GM23338 (cell line): ENCODE data around the gene FEV. TPM values are rescaled to one million over a fixed set of nuclear protein-coding genes. Genes with fewer than 3 reads are reported as not detected.

Experiments
- ATAC-seq: fragments of 200-7000 bp; cut with Tn5 transposase; 3 replicates; pipeline ENCODE4 v1.9.1; 2020
- DNase-seq: peaks from one replicate; pipeline ENCODE4 v3.0.0-alpha.2; 2015; ENCODE audit warnings: low spot score
- H2AFZ ChIP-seq: fragments of 200-600 bp; sonication (generic); 2 replicates; pipeline ENCODE4 v1.8.0; 2016; ENCODE audit warnings: antibody characterized with exemption, mild to moderate bottlenecking, moderate library complexity
- H3F3A ChIP-seq: fragments of 200-600 bp; sonication (generic); replicated peaks from 2 replicates; pipeline ENCODE4 v1.8.0; 2017; ENCODE audit warnings: antibody characterized with exemption, mixed run types, low read depth
- H3K27ac ChIP-seq: fragments of 200-600 bp; sonication (generic); 2 replicates; pipeline ENCODE4 v1.6.1; 2016; ENCODE audit warnings: low read depth
- H3K27me3 ChIP-seq: fragments of 200-600 bp; sonication (generic); 2 replicates; pipeline ENCODE4 v1.8.0; 2016; ENCODE audit warnings: mild to moderate bottlenecking, mixed run types, moderate library complexity; ENCODE audit not compliant: insufficient read depth
- H3K36me3 ChIP-seq: fragments of 200-600 bp; sonication (generic); 2 replicates; pipeline ENCODE4 v1.8.0; 2016; ENCODE audit warnings: mild to moderate bottlenecking; ENCODE audit not compliant: insufficient read depth
- H3K4me1 ChIP-seq: fragments of 200-600 bp; sonication (generic); 2 replicates; pipeline ENCODE4 v1.8.0; 2016; ENCODE audit warnings: mild to moderate bottlenecking, moderate library complexity; ENCODE audit not compliant: insufficient read depth
- H3K4me2 ChIP-seq: fragments of 200-600 bp; sonication (generic); 2 replicates; pipeline ENCODE4 v1.7.1; 2017; ENCODE audit warnings: mixed run types
- H3K4me3 ChIP-seq: fragments of 200-600 bp; sonication (generic); 2 replicates; pipeline ENCODE4 v1.6.1; 2016; ENCODE audit warnings: mixed run types
- H3K79me2 ChIP-seq: fragments of 200-600 bp; sonication (generic); replicated peaks from 2 replicates; pipeline ENCODE4 v1.8.0; 2017; ENCODE audit warnings: mild to moderate bottlenecking; ENCODE audit not compliant: insufficient read depth
- H3K9me2 ChIP-seq: fragments of 200-600 bp; sonication (generic); 2 replicates; pipeline ENCODE4 v1.8.0; 2017; ENCODE audit not compliant: insufficient read depth
- H4K20me1 ChIP-seq: fragments of 200-600 bp; sonication (generic); replicated peaks from 2 replicates; pipeline ENCODE4 v1.8.0; 2017; ENCODE audit warnings: mild to moderate bottlenecking; ENCODE audit not compliant: insufficient read depth
- H3K27ac Mint-ChIP-seq: 2 replicates; pipeline ENCODE4 v1.8.0; 2020; ENCODE audit warnings: inconsistent platforms, mild to moderate bottlenecking, moderate library complexity, mixed read lengths
- H3K27me3 Mint-ChIP-seq: 3 replicates; pipeline ENCODE4 v1.8.0; 2022; ENCODE audit warnings: low read depth, mild to moderate bottlenecking, moderate library complexity, mixed read lengths, inconsistent platforms; ENCODE audit not compliant: insufficient read depth, poor library complexity
- H3K36me3 Mint-ChIP-seq: 3 replicates; pipeline ENCODE4 v1.8.0; 2021; ENCODE audit warnings: low read depth, mild to moderate bottlenecking, inconsistent platforms, moderate library complexity, mixed read lengths
- H3K4me1 Mint-ChIP-seq: 3 replicates; pipeline ENCODE4 v1.8.0; 2020; ENCODE audit warnings: mild to moderate bottlenecking, inconsistent platforms, mixed read lengths
- H3K4me3 Mint-ChIP-seq: 3 replicates; pipeline ENCODE4 v1.8.0; 2021; ENCODE audit warnings: moderate library complexity, mild to moderate bottlenecking, inconsistent platforms, mixed read lengths
- H3K9me3 Mint-ChIP-seq: 3 replicates; pipeline ENCODE4 v1.8.0; 2020; ENCODE audit warnings: moderate library complexity, mild to moderate bottlenecking, inconsistent platforms, mixed read lengths
- EZH2 ChIP-seq: fragments of 200-600 bp; sonication (generic); IDR thresholded peaks from one replicate; pipeline ENCODE4 v1.8.0; 2017; ENCODE audit warnings: antibody characterized with exemption, mild to moderate bottlenecking, low read depth; ENCODE audit not compliant: unreplicated experiment
- EZH2phosphoT487 ChIP-seq: fragments of 200-600 bp; sonication (generic); IDR thresholded peaks from one replicate; pipeline ENCODE4 v1.8.1; 2018; ENCODE audit warnings: antibody characterized with exemption; ENCODE audit not compliant: unreplicated experiment
- NANOG ChIP-seq: IDR thresholded peaks from 2 replicates; pipeline ENCODE4 v1.6.1; 2016; ENCODE audit warnings: antibody characterized with exemption, borderline replicate concordance
- ZNF331 ChIP-seq: fragments of 250-450 bp; sonication (Bioruptor Pico); IDR thresholded peaks from 2 replicates; pipeline ENCODE4 v1.5.0; 2020; ENCODE audit warnings: low read depth, mild to moderate bottlenecking, moderate library complexity
- polyA plus RNA-seq: library from polyadenylated mRNA; unstranded; fragments of >200 nt; fragmentation: Nextera tagmentation; extraction: Ambion mirVana; gene quantifications from 2 replicates; pipeline ENCODE4 v1.2.1, GENCODE V29; 2016
- total RNA-seq: library from RNA; depleted of rRNA; stranded (reverse); fragments of >200 nt; shearing (Covaris generic); gene quantifications from 2 replicates; pipeline ENCODE4 v1.2.3, GENCODE V29; 2014
- TF ChIP-seq, protein P1 (sequence below), 2 experiments: fragments of 200-600 bp in 1 of 2; sonication (generic) in 1 of 2; conservative IDR thresholded peaks; 2 replicates each; pipeline versions ENCODE4 v1.5.1 to v1.6.1; 2016 to 2017; ENCODE audit warnings: antibody characterized with exemption in 2 of 2, low read depth in 2 of 2, mild to moderate bottlenecking in 2 of 2, moderate library complexity in 1 of 2
- TF ChIP-seq, protein P2 (sequence below): IDR thresholded peaks from 2 replicates; pipeline ENCODE4 v1.6.1; 2016; ENCODE audit warnings: antibody characterized with exemption
- TF ChIP-seq, protein P3 (sequence below): fragments of 250-450 bp; sonication (Bioruptor Pico); IDR thresholded peaks from 2 replicates; pipeline ENCODE4 v1.5.0; 2020; ENCODE audit warnings: mild to moderate bottlenecking, moderate library complexity

The FEV gene
- total and polyA plus RNA-seq, 2 experiments from 2014 or later = not detected

DNA sequence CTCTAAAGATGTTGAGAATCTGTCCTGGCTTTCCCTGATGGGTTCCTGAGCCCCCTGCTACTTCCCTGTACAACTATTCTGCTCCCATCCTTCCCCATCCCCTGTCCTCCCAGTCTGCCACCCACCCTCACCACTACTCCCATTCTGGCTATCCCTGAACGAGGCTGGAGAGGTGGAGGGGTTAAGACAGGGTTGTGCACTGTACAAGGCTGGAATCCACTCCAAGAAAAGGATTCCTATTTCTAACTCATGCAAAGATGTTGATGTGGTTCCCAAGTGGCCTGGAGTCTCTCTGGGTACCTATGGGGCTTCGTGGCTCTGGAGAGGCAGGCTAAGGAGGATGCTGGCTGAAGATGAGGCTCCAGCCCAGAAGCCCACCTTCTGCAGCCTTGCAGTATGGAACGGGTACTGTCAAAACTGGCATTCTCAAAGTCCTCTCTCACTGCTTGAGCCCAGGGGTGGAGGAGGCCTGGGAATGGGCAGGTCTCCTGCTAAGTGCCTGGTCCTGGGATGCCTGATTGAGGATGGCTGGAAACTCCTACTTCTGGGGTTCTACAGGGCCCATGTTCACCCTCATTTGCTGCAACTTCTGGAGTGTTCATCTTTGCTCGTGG lies 1.3 kb upstream of the FEV start:
- no peaks in the 10 kb centered on the region for H3K36me3 ChIP-seq
- peak overlapping the region; percentile 51; the same call in 1 of the 2 replicates for H3K4me3 ChIP-seq
- H3K4me1 ChIP-seq = peaks cover 23% of the 10 kb centered on the region; the same call in 1 of the 2 replicates
- peak overlapping the region; percentile 81 for H3K4me2 ChIP-seq
- H3K9me3 Mint-ChIP-seq = peaks cover 3% of the 10 kb centered on the region; the same call in 2 of the 3 replicates
- H3K9me2 ChIP-seq = no peaks in the 10 kb centered on the region
- H3K4me1 Mint-ChIP-seq = peaks cover 12% of the 10 kb centered on the region
- no peak overlapping the region for H3K27ac Mint-ChIP-seq
- peaks cover 96% of the 10 kb centered on the region for H3K27me3 Mint-ChIP-seq
- H4K20me1 ChIP-seq = peaks cover 18% of the 10 kb centered on the region
- H3K36me3 Mint-ChIP-seq = no peaks in the 10 kb centered on the region; the same call in 2 of the 3 replicates
- 0 out of 2 replicates have a peak, but pooled peaks cover 4% of the 10 kb centered on the region for H3F3A ChIP-seq
- H2AFZ ChIP-seq = no peak overlapping the region
- TF ChIP-seq ZNF331 (CRISPR knock-in tag) (no peak), EZH2 (peak; percentile 63)
- DNase-seq = no peak
- H3K27ac ChIP-seq = no peak overlapping the region
- H3K4me3 Mint-ChIP-seq = peak overlapping the region; percentile 56; the same call in 1 of the 3 replicates
- no peaks in the 10 kb centered on the region for H3K79me2 ChIP-seq
- no peak for ATAC-seq
- peaks cover 100% of the 10 kb centered on the region for H3K27me3 ChIP-seq

DNA sequence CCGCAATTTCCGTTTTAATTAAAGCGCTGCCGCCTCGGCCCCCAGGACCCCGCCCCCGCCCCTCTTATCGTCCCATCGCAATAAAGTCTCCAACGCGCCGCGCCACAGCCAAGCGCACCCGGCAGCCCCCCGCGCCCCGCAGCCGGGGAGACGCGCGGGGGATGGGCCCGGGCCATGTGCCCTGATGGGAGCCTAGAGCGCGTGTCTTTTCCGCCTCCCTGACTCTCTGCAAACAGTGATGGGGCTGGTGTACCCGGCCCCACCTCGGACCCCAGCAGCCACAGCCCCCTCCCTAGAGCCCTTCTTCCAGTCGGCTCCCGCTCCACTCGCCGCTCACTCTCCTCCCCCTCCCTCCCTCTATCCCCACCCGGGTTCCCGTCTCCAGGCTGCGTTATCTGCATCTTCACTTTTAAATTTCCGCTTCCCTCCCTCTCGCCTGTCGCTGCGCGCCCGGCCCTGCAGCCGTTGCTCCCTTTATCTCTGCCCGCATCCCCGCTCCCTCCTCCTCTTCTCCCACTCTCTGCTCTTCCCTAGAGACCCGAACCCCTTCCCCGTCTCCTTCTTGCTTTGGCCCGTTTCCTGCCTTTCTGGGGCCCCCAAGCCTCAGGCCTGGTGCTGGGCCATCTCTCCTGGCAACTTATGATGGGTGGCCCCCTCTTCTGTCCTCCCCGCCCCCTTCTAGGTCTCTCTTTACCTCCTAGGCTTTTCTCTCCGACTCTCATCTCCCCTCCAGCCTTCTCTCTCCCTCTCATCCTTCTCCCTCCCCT lies 524 bp upstream of the FEV start:
- H3K9me3 Mint-ChIP-seq = peaks cover 3% of the 10 kb centered on the region; the same call in 2 of the 3 replicates
- peak; percentile 25 for ATAC-seq
- H3K36me3 ChIP-seq = no peaks in the 10 kb centered on the region
- H2AFZ ChIP-seq = peak overlapping the region; percentile 59
- no peak overlapping the region for H3K27ac Mint-ChIP-seq
- peak overlapping the region; percentile 56 for H3K4me3 Mint-ChIP-seq
- no peaks in the 10 kb centered on the region for H3K79me2 ChIP-seq
- H3K27me3 Mint-ChIP-seq = peaks cover 95% of the 10 kb centered on the region
- peak overlapping the region; percentile 81 for H3K4me2 ChIP-seq
- peaks cover 99% of the 10 kb centered on the region for H3K27me3 ChIP-seq
- H4K20me1 ChIP-seq = peaks cover 18% of the 10 kb centered on the region
- peak overlapping the region; percentile 51 for H3K4me3 ChIP-seq
- TF ChIP-seq, protein P1, sequence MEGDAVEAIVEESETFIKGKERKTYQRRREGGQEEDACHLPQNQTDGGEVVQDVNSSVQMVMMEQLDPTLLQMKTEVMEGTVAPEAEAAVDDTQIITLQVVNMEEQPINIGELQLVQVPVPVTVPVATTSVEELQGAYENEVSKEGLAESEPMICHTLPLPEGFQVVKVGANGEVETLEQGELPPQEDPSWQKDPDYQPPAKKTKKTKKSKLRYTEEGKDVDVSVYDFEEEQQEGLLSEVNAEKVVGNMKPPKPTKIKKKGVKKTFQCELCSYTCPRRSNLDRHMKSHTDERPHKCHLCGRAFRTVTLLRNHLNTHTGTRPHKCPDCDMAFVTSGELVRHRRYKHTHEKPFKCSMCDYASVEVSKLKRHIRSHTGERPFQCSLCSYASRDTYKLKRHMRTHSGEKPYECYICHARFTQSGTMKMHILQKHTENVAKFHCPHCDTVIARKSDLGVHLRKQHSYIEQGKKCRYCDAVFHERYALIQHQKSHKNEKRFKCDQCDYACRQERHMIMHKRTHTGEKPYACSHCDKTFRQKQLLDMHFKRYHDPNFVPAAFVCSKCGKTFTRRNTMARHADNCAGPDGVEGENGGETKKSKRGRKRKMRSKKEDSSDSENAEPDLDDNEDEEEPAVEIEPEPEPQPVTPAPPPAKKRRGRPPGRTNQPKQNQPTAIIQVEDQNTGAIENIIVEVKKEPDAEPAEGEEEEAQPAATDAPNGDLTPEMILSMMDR (conservative IDR thresholded peaks at IDR 0.05; ENCODE audit: low read depth in 2 of 2) = no peak
- TF ChIP-seq, protein P2, sequence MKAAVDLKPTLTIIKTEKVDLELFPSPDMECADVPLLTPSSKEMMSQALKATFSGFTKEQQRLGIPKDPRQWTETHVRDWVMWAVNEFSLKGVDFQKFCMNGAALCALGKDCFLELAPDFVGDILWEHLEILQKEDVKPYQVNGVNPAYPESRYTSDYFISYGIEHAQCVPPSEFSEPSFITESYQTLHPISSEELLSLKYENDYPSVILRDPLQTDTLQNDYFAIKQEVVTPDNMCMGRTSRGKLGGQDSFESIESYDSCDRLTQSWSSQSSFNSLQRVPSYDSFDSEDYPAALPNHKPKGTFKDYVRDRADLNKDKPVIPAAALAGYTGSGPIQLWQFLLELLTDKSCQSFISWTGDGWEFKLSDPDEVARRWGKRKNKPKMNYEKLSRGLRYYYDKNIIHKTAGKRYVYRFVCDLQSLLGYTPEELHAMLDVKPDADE = peak; percentile 31; the same call in 1 of the 2 replicates
- peak; percentile 89 for TF ChIP-seq EZH2
- TF ChIP-seq NANOG = peak; percentile 9; the same call in 1 of the 2 replicates
- TF ChIP-seq, protein P3, sequence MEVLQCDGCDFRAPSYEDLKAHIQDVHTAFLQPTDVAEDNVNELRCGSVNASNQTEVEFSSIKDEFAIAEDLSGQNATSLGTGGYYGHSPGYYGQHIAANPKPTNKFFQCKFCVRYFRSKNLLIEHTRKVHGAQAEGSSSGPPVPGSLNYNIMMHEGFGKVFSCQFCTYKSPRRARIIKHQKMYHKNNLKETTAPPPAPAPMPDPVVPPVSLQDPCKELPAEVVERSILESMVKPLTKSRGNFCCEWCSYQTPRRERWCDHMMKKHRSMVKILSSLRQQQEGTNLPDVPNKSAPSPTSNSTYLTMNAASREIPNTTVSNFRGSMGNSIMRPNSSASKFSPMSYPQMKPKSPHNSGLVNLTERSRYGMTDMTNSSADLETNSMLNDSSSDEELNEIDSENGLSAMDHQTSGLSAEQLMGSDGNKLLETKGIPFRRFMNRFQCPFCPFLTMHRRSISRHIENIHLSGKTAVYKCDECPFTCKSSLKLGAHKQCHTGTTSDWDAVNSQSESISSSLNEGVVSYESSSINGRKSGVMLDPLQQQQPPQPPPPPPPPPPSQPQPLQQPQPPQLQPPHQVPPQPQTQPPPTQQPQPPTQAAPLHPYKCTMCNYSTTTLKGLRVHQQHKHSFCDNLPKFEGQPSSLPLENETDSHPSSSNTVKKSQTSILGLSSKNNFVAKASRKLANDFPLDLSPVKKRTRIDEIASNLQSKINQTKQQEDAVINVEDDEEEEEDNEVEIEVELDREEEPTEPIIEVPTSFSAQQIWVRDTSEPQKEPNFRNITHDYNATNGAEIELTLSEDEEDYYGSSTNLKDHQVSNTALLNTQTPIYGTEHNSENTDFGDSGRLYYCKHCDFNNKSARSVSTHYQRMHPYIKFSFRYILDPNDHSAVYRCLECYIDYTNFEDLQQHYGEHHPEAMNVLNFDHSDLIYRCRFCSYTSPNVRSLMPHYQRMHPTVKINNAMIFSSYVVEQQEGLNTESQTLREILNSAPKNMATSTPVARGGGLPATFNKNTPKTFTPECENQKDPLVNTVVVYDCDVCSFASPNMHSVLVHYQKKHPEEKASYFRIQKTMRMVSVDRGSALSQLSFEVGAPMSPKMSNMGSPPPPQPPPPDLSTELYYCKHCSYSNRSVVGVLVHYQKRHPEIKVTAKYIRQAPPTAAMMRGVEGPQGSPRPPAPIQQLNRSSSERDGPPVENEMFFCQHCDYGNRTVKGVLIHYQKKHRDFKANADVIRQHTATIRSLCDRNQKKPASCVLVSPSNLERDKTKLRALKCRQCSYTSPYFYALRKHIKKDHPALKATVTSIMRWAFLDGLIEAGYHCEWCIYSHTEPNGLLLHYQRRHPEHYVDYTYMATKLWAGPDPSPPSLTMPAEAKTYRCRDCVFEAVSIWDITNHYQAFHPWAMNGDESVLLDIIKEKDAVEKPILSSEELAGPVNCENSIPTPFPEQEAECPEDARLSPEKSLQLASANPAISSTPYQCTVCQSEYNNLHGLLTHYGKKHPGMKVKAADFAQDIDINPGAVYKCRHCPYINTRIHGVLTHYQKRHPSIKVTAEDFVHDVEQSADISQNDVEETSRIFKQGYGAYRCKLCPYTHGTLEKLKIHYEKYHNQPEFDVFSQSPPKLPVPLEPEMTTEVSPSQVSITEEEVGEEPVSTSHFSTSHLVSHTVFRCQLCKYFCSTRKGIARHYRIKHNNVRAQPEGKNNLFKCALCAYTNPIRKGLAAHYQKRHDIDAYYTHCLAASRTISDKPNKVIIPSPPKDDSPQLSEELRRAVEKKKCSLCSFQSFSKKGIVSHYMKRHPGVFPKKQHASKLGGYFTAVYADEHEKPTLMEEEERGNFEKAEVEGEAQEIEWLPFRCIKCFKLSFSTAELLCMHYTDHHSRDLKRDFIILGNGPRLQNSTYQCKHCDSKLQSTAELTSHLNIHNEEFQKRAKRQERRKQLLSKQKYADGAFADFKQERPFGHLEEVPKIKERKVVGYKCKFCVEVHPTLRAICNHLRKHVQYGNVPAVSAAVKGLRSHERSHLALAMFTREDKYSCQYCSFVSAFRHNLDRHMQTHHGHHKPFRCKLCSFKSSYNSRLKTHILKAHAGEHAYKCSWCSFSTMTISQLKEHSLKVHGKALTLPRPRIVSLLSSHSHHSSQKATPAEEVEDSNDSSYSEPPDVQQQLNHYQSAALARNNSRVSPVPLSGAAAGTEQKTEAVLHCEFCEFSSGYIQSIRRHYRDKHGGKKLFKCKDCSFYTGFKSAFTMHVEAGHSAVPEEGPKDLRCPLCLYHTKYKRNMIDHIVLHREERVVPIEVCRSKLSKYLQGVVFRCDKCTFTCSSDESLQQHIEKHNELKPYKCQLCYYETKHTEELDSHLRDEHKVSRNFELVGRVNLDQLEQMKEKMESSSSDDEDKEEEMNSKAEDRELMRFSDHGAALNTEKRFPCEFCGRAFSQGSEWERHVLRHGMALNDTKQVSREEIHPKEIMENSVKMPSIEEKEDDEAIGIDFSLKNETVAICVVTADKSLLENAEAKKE (CRISPR knock-in tag) = no peak
- TF ChIP-seq EZH2phosphoT487 = peak; percentile 19
- H3K36me3 Mint-ChIP-seq = no peaks in the 10 kb centered on the region; the same call in 2 of the 3 replicates
- H3K4me1 Mint-ChIP-seq = peaks cover 17% of the 10 kb centered on the region
- no peak overlapping the region for H3K27ac ChIP-seq
- peak; percentile 86 for DNase-seq
- 0 out of 2 replicates have a peak, but pooled peaks cover 4% of the 10 kb centered on the region for H3F3A ChIP-seq
- H3K4me1 ChIP-seq = peaks cover 27% of the 10 kb centered on the region; the same call in 1 of the 2 replicates
- no peaks in the 10 kb centered on the region for H3K9me2 ChIP-seq
